Activated effector memory CD4-positive, alpha-beta T cell treated with Interleukin-2 at 50 U/mL for 16 hours (primary cell): ENCODE results near the gene DYDC2.

Experiments used
- DNase-seq: peaks from one replicate; pipeline ENCODE4 v3.0.0-alpha.2; 2020

DYDC2 gene

DNA sequence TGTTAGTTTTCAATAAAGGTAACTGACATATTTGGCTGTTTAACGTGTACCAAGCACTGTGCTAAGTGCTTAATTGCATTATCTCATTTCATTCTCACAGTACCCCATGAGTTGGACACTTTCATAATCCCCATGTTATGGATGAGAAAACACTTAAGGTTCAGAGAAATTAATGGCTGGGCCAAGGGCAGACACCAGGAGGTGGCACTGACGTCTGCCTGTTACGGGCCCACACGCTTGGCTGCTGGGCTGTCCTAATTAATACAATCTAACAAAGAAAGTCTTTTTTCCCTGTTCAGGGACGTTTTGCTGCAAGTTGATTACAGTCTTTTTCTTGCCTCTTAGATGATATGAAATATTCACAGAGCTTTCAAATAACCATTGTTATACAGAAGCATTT is 16.1 kb downstream of the DYDC2 start:
- no peak for DNase-seq

DNA sequence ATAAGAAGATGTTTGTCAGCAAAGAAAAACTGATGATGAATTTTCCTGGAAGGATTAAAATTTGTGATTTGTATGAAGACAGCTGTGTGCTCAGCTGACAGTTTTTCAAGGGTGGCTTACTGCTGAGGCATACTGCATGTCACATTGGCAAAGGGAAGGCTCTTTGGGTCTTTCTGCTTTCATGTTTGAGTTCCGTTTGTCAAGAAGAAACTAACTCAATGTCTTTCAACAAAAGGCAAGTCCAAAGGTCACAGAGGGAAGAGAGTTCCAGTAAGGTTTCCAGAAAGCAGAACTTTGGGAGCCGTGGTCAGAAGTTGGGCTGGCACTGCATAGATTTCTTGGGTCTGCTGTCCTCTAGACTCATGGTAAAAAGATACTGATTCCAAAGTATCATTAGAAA is 16.9 kb downstream of the DYDC2 start:
- DNase-seq, result no peak

DNA sequence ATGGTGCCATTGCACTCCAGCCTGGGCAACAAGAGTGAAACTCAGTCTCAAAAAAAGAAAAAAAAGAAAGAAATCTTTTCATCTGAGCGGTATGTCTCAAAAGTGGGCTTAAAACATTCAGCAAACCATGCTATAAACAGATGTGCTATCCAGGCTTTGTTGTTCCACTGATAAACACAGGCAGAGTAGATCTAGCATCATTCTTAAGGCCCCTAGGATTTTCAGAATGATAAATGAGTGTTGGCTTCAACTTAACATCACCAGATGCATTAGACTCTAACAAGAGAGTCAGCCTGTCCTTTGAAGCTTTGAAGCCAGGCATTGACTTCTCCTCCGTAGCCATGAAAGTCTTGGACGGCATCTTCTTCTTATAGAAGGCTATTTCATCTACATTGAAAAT is 23.1 kb downstream of the DYDC2 start:
- no peak for DNase-seq

- DNase-seq, result no peak
Observed at GRCh38 chr10:80380185-80380584, 23.6 kb downstream of the DYDC2 start.

GRCh38 chr10:80382989-80383388 is 26.4 kb downstream of the DYDC2 start:
- DNase-seq, result peak; percentile 18

GRCh38 chr10:80390740-80391139 is 34.2 kb downstream of the DYDC2 start:
- DNase-seq, result no peak

GRCh38 chr10:80392250-80392649 is 35.7 kb downstream of the DYDC2 start:
- no peak for DNase-seq

DNA sequence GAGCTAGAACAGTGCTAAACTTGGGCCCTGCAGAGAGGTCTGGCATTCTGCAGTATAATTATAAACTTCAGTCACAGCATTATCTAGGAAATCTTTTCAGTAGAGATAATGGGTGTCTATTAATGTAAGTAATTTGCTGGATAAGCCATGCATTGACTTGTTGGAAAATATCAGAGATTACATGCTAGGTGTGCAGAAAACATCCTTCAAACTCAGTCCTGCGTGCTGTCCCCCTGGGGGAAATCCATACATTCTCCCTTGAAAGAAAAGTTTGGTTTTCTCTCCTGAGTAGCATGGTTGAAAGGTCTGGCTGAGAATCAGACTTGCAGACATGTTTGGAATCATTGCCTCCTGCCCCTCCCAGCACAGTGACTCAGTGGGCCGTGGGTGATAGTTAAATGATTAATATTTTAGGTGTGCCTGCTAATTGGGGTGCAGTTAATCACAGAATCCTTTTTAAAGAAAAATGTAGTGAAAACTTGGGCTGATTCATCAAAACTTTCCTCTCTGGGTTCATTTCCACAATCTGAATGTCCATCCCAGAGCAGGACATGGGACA is 37.9 kb downstream of the DYDC2 start:
- DNase-seq, result no peak

DNA sequence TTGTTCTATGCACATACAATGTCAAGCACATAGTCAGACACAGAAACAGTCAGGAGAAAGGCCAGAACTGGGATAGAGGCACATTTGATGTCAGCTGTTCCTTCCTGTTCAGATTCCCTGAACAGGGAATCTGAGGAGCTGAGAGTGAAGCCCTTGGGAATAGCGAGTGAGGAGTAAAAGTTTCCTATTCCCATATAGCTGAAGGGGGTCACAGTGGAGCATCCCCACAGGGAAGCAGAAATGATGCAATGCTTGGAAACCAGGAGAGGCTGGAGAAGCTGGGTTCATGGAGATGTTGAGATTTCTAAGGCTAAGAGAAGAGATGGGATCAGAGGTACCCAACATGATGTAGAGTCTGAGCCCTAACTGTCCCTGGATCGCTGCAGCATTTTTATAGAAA is 40.4 kb downstream of the DYDC2 start:
- DNase-seq, result no peak

GRCh38 chr10:80400136-80400804 is 43.7 kb downstream of the DYDC2 start:
- DNase-seq, result no peak

DNA sequence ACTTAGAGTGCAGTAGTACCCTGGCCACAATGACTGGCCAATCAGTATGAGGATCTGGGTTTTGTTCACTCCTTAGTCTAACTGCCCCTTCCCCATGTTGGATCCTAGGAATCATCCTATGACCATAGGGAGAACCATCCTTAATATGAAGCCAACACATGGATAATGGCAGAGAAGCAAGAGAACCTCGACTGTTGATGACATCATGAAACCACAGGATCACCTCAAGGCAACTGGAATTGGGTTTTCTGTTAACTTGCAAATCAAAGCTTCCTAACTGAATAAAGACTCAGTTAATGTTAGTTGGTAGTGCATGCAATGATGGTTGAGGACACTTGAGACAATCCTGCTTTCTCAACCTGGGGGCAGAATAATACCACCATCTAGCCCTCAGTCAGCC is 48.5 kb downstream of the DYDC2 start:
- no peak for DNase-seq

- no peak for DNase-seq
Observed at GRCh38 chr10:80405626-80406025, 49.0 kb downstream of the DYDC2 start.

- DNase-seq, result no peak
Observed at GRCh38 chr10:80406204-80406603, 49.6 kb downstream of the DYDC2 start.

DNA sequence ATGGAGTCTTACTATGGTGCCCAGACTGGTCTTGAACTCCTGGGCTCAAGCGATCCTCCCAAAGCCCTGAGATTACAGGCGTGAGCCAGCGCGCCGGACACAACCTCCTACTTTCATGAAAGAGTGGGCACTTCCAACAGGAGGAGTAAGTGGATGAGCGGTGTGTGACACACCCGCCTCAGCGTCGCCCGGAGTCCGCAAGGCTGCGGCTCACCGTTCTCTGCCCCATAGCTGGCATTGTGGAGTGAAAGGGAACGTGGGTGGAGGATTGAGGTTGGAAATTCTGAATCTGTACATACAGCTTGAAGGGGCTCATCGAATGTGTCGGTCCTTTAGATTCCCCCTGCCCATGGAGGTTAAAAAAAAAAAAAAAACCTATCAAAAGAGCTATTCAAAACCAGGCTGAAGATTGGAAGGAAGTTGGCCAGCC is 51.2 kb downstream of the DYDC2 start:
- no peak for DNase-seq

DNA sequence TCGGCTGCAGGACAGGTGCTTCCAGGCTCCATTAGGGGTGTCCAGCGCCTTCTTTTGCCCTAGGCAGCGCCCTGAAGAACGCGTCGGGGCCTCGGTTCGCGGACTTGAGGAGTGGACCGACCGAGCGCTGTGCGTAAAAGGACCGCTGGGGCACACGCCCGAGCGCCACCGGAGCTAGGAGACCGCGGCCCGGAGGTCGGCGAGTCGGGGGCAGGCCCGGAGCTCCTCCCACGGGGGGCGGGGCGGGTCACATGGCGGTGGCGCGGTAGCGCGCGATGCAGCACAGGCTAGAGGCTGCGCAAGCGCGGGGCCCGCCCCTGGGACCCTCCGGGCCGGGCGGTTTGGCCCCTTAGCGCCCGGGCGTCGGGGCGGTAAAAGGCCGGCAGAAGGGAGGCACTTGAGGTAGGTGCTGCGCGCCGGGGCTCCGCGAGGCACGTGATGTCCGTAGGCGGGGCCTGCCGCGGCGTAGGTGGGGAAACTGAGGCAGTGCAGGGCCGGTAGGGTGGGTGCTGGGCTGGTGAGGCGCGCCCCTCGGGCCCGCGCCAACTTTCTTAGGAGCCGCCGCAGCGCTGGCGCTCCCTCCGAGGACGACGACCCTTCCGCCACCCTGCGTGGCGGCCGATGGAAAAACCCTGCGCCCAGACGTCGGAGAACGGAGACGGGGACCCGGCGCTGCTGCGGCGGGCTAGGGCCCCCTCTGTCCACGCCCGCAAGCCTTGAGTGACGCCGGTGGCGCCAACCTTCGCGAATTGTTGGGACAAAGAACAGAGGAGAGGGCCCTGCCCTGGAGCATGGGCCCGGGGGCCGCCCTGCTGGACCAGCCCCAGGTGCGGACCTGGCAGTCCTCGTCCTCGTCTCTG is 51.9 kb downstream of the DYDC2 start, which contains the start of gene PRXL2A:
Gene PRXL2A (plus strand): TSS at position 310 of the 860 bp plus-strand sequence. CDS start 11,917 bp downstream, outside the sequence.
- peak; percentile 65 for DNase-seq

DNA sequence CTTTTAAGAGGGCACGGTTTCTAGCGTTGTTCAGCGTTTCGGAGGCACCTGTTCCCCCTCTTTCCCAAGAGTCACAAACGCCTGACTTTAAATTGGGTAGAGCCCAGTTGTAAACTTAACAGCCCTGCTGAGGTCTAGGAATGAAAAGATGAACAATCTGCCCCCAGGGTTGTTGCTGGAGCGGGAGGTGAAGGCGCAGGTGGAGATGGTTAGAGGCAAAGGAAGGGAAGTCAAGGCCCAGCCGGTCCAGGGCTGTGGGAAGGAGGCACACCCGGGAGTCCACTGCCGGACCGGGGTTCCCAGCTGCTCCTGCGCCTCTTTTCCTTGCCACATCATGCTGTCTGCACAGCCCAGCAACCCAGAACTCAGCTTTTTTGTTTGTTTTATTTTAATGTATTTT is 52.5 kb downstream of the DYDC2 start:
- no peak for DNase-seq

GRCh38 chr10:80410122-80410521 is 53.5 kb downstream of the DYDC2 start:
- no peak for DNase-seq

- no peak for DNase-seq
Observed at GRCh38 chr10:80410578-80411145, 54.1 kb downstream of the DYDC2 start.

DNA sequence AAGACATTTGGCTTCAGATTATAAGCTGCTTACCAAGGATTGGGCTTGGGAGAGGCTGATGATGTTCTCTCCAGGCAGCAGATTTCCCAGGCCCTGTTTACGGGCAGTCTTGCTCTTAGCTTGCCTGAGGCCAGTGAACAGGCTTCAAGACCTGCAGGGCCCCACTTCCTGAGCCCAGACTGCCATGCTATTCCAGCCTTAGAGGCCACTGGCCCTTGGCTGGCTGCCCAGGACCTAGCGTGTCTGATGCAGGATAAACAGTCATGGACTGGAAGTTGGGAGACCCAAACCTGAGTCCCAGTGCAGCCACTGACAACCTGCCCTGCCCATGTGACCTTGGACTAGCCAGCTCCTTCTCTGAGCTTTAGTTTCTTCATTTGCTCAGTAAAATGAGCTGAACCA is 54.7 kb downstream of the DYDC2 start:
- no peak for DNase-seq

DNA sequence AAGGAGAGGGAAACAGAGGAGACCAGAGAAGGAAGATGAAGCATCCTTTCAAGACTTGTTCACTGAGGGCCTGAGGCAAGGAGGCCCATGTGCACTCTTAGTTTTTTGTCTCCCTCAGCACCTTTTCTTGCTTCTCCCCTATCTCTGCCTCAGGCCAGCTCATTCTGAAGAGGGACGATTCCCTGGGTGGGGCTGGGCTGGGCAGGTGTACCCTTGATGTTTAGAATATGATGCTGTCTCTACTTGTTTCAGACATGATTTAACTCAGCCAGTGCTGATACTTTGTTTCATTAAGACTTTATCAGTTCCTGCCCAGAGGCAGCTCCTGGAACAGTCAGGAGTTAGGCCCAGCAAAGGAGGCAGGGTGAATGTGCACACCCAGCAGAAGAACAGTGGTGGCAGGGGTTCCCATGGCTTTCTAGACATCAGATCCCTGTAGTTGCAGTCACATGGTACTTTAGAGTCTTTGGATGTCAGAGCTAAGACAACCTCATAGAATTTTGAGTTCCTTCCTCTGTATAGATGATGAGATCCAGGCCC is 55.2 kb downstream of the DYDC2 start:
- no peak for DNase-seq

GRCh38 chr10:80412486-80412885 is 55.9 kb downstream of the DYDC2 start:
- no peak for DNase-seq

DNA sequence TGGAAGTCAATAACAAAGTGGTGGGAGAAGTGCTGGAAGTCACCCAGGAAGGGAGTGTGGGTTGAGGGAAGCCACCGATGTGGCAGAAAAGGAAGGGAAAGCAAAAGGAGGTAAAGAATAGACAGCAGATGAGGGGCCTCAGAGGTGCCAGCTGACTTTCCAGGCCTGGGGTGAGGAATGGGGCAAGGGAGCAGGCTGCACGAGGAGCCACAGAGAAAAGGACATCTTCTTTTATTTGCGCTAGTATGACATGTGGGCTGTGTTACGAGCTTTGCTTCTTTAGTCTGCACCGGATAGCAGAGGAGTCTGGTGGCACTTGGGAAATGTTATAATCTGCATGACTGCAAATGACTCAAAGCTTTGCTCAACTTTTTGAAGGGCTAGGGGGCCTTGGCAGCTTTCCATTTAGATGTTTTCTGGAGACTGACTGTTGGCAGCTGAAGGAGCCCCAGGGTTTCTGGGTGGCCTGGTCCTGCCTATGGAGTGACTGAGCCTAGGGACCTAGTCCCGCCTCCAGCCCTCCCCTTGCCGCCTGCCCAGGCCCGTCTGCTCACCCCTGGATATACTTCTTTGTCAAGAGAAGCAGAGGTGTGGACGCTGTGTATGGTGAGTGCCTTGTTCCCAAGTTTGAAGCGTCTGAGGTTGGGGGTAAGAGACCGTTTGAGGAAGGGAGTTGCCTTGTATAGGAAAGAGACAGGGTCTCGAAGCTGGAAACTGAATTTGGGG is 56.9 kb downstream of the DYDC2 start:
- no peak for DNase-seq
